ENCODE data around the gene SLC36A2. TPM values are rescaled to one million over a fixed set of nuclear protein-coding genes. Genes with fewer than 3 reads are reported as not detected.
"Not testable (repeated sequence)": the region's sequence is repeated elsewhere in the genome, so short reads cannot be mapped to it uniquely, and the experiment has no call there.

The SLC36A2 gene
- total RNA-seq, result not detected
- not detected for polyA plus RNA-seq
- long read RNA-seq, donor 1, result 0 reads
- long read RNA-seq, donor 2, result 0 reads

- Histone ChIP-seq H3K36me3 (ENCODE audit: control insufficient read depth in 1 of 2, insufficient read depth in 2 of 2, low read length in 1 of 2) (no peaks in the 10 kb centered on the region), H3K27me3 (ENCODE audit: control insufficient read depth in 1 of 2, insufficient read depth in 2 of 2, low read length in 1 of 2) (peaks cover 0 to 2% of the 10 kb centered on the region in 2 donors), H3K4me1 (ENCODE audit: control insufficient read depth in 1 of 2, insufficient read depth in 2 of 2, low read length in 2 of 2) (no peaks in the 10 kb centered on the region), H3K9me3 (ENCODE audit: control insufficient read depth, low read length) (no peaks in the 10 kb centered on the region), H3K4me3 (ENCODE audit: low read length in 2 of 2) (no peak within 1 kb of the TSS), H3K27ac (ENCODE audit: low read depth in 1 of 2, low read length in 2 of 2) (no peak within 1 kb of the TSS)
- intact Hi-C loops (cut with DNase I), result no loop called here
- no peak for DNase-seq
- WGBS, 2 donors, result 33 to 41% methylated on average over 8 of the region's 8 CpGs
- ATAC-seq (ENCODE audit: low FRiP score), result no peak
These were observed at the start of gene SLC36A2 for GRCh38 chr5:151347369-151347768. TSS of gene SLC36A2 (minus strand) at chr5:151347559. CDS start at chr5:151347460, 99 bp downstream.

- H3K4me1 ChIP-seq (ENCODE audit: control insufficient read depth in 1 of 2, insufficient read depth in 2 of 2, low read length in 2 of 2), result no peaks in the 10 kb centered on the region
- 75 to 96% methylated on average over 2 of the region's 2 CpGs for WGBS, 2 donors
- H3K27ac ChIP-seq (ENCODE audit: low read depth in 1 of 2, low read length in 2 of 2), result no peak overlapping the region
- ATAC-seq (ENCODE audit: low FRiP score) (no peak), DNase-seq (no peak)
- H3K9me3 ChIP-seq (ENCODE audit: control insufficient read depth, low read length), result no peaks in the 10 kb centered on the region
- intact Hi-C loops (cut with DNase I), result no loop called here
- H3K4me3 ChIP-seq (ENCODE audit: low read length in 2 of 2), result no peak overlapping the region
- no peaks in the 10 kb centered on the region for H3K27me3 ChIP-seq (ENCODE audit: control insufficient read depth in 1 of 2, insufficient read depth in 2 of 2, low read length in 1 of 2)
- no peaks in the 10 kb centered on the region for H3K36me3 ChIP-seq (ENCODE audit: control insufficient read depth in 1 of 2, insufficient read depth in 2 of 2, low read length in 1 of 2)
These were observed 41.6 kb upstream of the SLC36A2 start for GRCh38 chr5:151388960-151389359.

GRCh38 chr5:151384106-151384505 is 36.7 kb upstream of the SLC36A2 start:
- Histone ChIP-seq H3K27ac (ENCODE audit: low read depth in 1 of 2, low read length in 2 of 2) (no peak overlapping the region), H3K27me3 (ENCODE audit: control insufficient read depth in 1 of 2, insufficient read depth in 2 of 2, low read length in 1 of 2) (no peaks in the 10 kb centered on the region), H3K36me3 (ENCODE audit: control insufficient read depth in 1 of 2, insufficient read depth in 2 of 2, low read length in 1 of 2) (no peaks in the 10 kb centered on the region), H3K4me1 (ENCODE audit: control insufficient read depth in 1 of 2, insufficient read depth in 2 of 2, low read length in 2 of 2) (no peaks in the 10 kb centered on the region), H3K9me3 (ENCODE audit: control insufficient read depth, low read length) (no peaks in the 10 kb centered on the region), H3K4me3 (ENCODE audit: low read length in 2 of 2) (no peak overlapping the region)
- ATAC-seq (ENCODE audit: low FRiP score) (no peak), DNase-seq (no peak)
- intact Hi-C loops (cut with DNase I), result no loop called here
- 42 to 47% methylated on average over 2 of the region's 2 CpGs for WGBS, 2 donors

- Histone ChIP-seq H3K27me3 (ENCODE audit: control insufficient read depth in 1 of 2, insufficient read depth in 2 of 2, low read length in 1 of 2) (no peaks in the 10 kb centered on the region), H3K4me3 (ENCODE audit: low read length in 2 of 2) (no peak overlapping the region), H3K27ac (ENCODE audit: low read depth in 1 of 2, low read length in 2 of 2) (no peak overlapping the region), H3K36me3 (ENCODE audit: control insufficient read depth in 1 of 2, insufficient read depth in 2 of 2, low read length in 1 of 2) (no peaks in the 10 kb centered on the region), H3K4me1 (ENCODE audit: control insufficient read depth in 1 of 2, insufficient read depth in 2 of 2, low read length in 2 of 2) (no peaks in the 10 kb centered on the region), H3K9me3 (ENCODE audit: control insufficient read depth, low read length) (no peaks in the 10 kb centered on the region)
- DNase-seq, result no peak
- no peak for ATAC-seq (ENCODE audit: low FRiP score)
- WGBS, 2 donors, result 78 to 83% methylated on average over 8 of the region's 8 CpGs
- intact Hi-C loops (cut with DNase I), result no loop called here
These were observed 35.7 kb upstream of the SLC36A2 start for GRCh38 chr5:151383011-151383410.

- Histone ChIP-seq H3K27me3 (ENCODE audit: control insufficient read depth in 1 of 2, insufficient read depth in 2 of 2, low read length in 1 of 2) (no peaks in the 10 kb centered on the region), H3K27ac (ENCODE audit: low read depth in 1 of 2, low read length in 2 of 2) (no peak overlapping the region), H3K36me3 (ENCODE audit: control insufficient read depth in 1 of 2, insufficient read depth in 2 of 2, low read length in 1 of 2) (no peaks in the 10 kb centered on the region), H3K4me1 (ENCODE audit: control insufficient read depth in 1 of 2, insufficient read depth in 2 of 2, low read length in 2 of 2) (no peaks in the 10 kb centered on the region), H3K4me3 (ENCODE audit: low read length in 2 of 2) (no peak overlapping the region), H3K9me3 (ENCODE audit: control insufficient read depth, low read length) (no peaks in the 10 kb centered on the region)
- DNase-seq (no peak), ATAC-seq (ENCODE audit: low FRiP score) (no peak)
- intact Hi-C loops (cut with DNase I), result no loop called here
- 78 to 87% methylated on average over 2 of the region's 2 CpGs for WGBS, 2 donors
These were observed 35.2 kb upstream of the SLC36A2 start for GRCh38 chr5:151382576-151382975.

GRCh38 chr5:151381899-151382298 is 34.5 kb upstream of the SLC36A2 start:
- no peak for DNase-seq
- Histone ChIP-seq H3K4me3 (ENCODE audit: low read length in 2 of 2) (no peak overlapping the region), H3K9me3 (ENCODE audit: control insufficient read depth, low read length) (no peaks in the 10 kb centered on the region), H3K36me3 (ENCODE audit: control insufficient read depth in 1 of 2, insufficient read depth in 2 of 2, low read length in 1 of 2) (no peaks in the 10 kb centered on the region), H3K27ac (ENCODE audit: low read depth in 1 of 2, low read length in 2 of 2) (no peak overlapping the region), H3K27me3 (ENCODE audit: control insufficient read depth in 1 of 2, insufficient read depth in 2 of 2, low read length in 1 of 2) (no peaks in the 10 kb centered on the region), H3K4me1 (ENCODE audit: control insufficient read depth in 1 of 2, insufficient read depth in 2 of 2, low read length in 2 of 2) (no peaks in the 10 kb centered on the region)
- 87 to 89% methylated on average over 6 of the region's 6 CpGs for WGBS, 2 donors
- ATAC-seq (ENCODE audit: low FRiP score), result no peak
- intact Hi-C loops (cut with DNase I), result no loop called here

- Histone ChIP-seq H3K27ac (ENCODE audit: low read depth in 1 of 2, low read length in 2 of 2) (no peak overlapping the region), H3K9me3 (ENCODE audit: control insufficient read depth, low read length) (no peaks in the 10 kb centered on the region), H3K36me3 (ENCODE audit: control insufficient read depth in 1 of 2, insufficient read depth in 2 of 2, low read length in 1 of 2) (no peaks in the 10 kb centered on the region), H3K4me1 (ENCODE audit: control insufficient read depth in 1 of 2, insufficient read depth in 2 of 2, low read length in 2 of 2) (no peaks in the 10 kb centered on the region), H3K4me3 (ENCODE audit: low read length in 2 of 2) (no peak overlapping the region), H3K27me3 (ENCODE audit: control insufficient read depth in 1 of 2, insufficient read depth in 2 of 2, low read length in 1 of 2) (no peaks in the 10 kb centered on the region)
- no peak for ATAC-seq (ENCODE audit: low FRiP score)
- WGBS, 2 donors, result 95 to 96% methylated on average over 6 of the region's 6 CpGs
- no peak for DNase-seq
- intact Hi-C loops (cut with DNase I), result no loop called here
These were observed 31.3 kb upstream of the SLC36A2 start for GRCh38 chr5:151378616-151379015.

GRCh38 chr5:151374539-151374938 is 27.2 kb upstream of the SLC36A2 start:
- H3K4me1 ChIP-seq (ENCODE audit: control insufficient read depth in 1 of 2, insufficient read depth in 2 of 2, low read length in 2 of 2), result no peaks in the 10 kb centered on the region
- ATAC-seq (ENCODE audit: low FRiP score) (no peak), DNase-seq (no peak)
- WGBS, 2 donors, result 30 to 74% methylated on average over 1 of the region's 1 CpG
- intact Hi-C loops (cut with DNase I), result no loop called here
- H3K27me3 ChIP-seq (ENCODE audit: control insufficient read depth in 1 of 2, insufficient read depth in 2 of 2, low read length in 1 of 2), result no peaks in the 10 kb centered on the region
- H3K4me3 ChIP-seq (ENCODE audit: low read length in 2 of 2), result no peak overlapping the region
- H3K36me3 ChIP-seq (ENCODE audit: control insufficient read depth in 1 of 2, insufficient read depth in 2 of 2, low read length in 1 of 2), result no peaks in the 10 kb centered on the region
- no peaks in the 10 kb centered on the region for H3K9me3 ChIP-seq (ENCODE audit: control insufficient read depth, low read length)
- no peak overlapping the region for H3K27ac ChIP-seq (ENCODE audit: low read depth in 1 of 2, low read length in 2 of 2)

- H3K4me3 ChIP-seq (ENCODE audit: low read length in 2 of 2); DNase-seq; H3K27ac ChIP-seq (ENCODE audit: low read depth in 1 of 2, low read length in 2 of 2); H3K27me3 ChIP-seq (ENCODE audit: control insufficient read depth in 1 of 2, insufficient read depth in 2 of 2, low read length in 1 of 2); H3K4me1 ChIP-seq (ENCODE audit: control insufficient read depth in 1 of 2, insufficient read depth in 2 of 2, low read length in 2 of 2); intact Hi-C loops (cut with DNase I); H3K36me3 ChIP-seq (ENCODE audit: control insufficient read depth in 1 of 2, insufficient read depth in 2 of 2, low read length in 1 of 2); ATAC-seq (ENCODE audit: low FRiP score): not testable (repeated sequence)
- H3K9me3 ChIP-seq (ENCODE audit: control insufficient read depth, low read length), result peaks cover 14% of the 10 kb centered on the region
- 6 to 14% methylated on average over 6 of the region's 6 CpGs for WGBS, 2 donors
These were observed 19.7 kb upstream of the SLC36A2 start for GRCh38 chr5:151367038-151367437.

All from aorta (tissue), 5 donors.